OCI-LY3 (cell line): ENCODE measurements around the gene NAA10.
A peak's percentile ranks its signal among the peaks of the same experiment; 100 is the strongest.

Experiments used
- H2AFZ ChIP-seq: fragments of 200-600, 300-600 bp; shearing (Covaris generic); 2 replicates; pipeline ENCODE4 v1.6.0; 2014; ENCODE audit warnings: antibody characterized with exemption, low read depth, low read length
- H3K27ac ChIP-seq: fragments of 200-600, 300-600 bp; sonication (generic); 2 replicates; pipeline ENCODE4 v1.5.1; 2014; ENCODE audit warnings: mild to moderate bottlenecking, low read length, moderate library complexity, mixed read lengths
- H3K27me3 ChIP-seq: fragments of 200-600, 300-600 bp; sonication (generic); 2 replicates; pipeline ENCODE4 v1.6.1; 2014; ENCODE audit warnings: low read depth, low read length, mixed read lengths
- H3K36me3 ChIP-seq: fragments of 200-600, 300-600 bp; sonication (generic); replicated peaks from 2 replicates; pipeline ENCODE3; 2014; ENCODE audit warnings: low read depth, low read length, mixed read lengths
- H3K4me1 ChIP-seq: fragments of 300-600, 200-600 bp; sonication (generic); 2 replicates; pipeline ENCODE4 v1.6.1; 2014; ENCODE audit warnings: low read length, mixed read lengths
- H3K4me2 ChIP-seq: fragments of 200-600, 300-600 bp; sonication (generic); 2 replicates; pipeline ENCODE4 v1.6.1; 2014; ENCODE audit warnings: low read length, mixed read lengths
- H3K4me3 ChIP-seq: fragments of 300-600, 200-600 bp; sonication (generic); 2 replicates; pipeline ENCODE4 v1.5.1; 2014; ENCODE audit warnings: antibody characterized with exemption, mild to moderate bottlenecking, low read length, moderate library complexity
- H3K79me2 ChIP-seq: fragments of 300-600, 200-600 bp; shearing (Covaris generic); 2 replicates; pipeline ENCODE4 v1.6.1; 2014; ENCODE audit warnings: mild to moderate bottlenecking, low read length, mixed read lengths
- H3K9ac ChIP-seq: fragments of 300-600, 200-600 bp; shearing (Covaris generic); 2 replicates; pipeline ENCODE4 v1.6.0; 2014; ENCODE audit warnings: mild to moderate bottlenecking, low read length, moderate library complexity
- H3K9me3 ChIP-seq: fragments of 200-600, 300-600 bp; shearing (Covaris generic); 2 replicates; pipeline ENCODE4 v1.6.1; 2014; ENCODE audit warnings: low read length, mixed read lengths; ENCODE audit not compliant: insufficient read depth
- H4K20me1 ChIP-seq: fragments of 200-600, 300-600 bp; sonication (generic); 2 replicates; pipeline ENCODE4 v1.6.1; 2016; ENCODE audit warnings: low read length, mixed read lengths; ENCODE audit not compliant: insufficient read depth
- EZH2phosphoT487 ChIP-seq: fragments of 200-600 bp; shearing (Covaris generic); IDR thresholded peaks from 2 replicates; pipeline ENCODE4 v1.6.1; 2018; ENCODE audit warnings: antibody characterized with exemption, mixed run types, low read depth
- TF ChIP-seq, protein P1 (sequence below): fragments of 200-600, 300-600 bp; sonication (generic); IDR thresholded peaks from 2 replicates; pipeline ENCODE4 v1.5.1; 2014; ENCODE audit warnings: antibody characterized with exemption, low read length, low read depth

NAA10 gene

DNA sequence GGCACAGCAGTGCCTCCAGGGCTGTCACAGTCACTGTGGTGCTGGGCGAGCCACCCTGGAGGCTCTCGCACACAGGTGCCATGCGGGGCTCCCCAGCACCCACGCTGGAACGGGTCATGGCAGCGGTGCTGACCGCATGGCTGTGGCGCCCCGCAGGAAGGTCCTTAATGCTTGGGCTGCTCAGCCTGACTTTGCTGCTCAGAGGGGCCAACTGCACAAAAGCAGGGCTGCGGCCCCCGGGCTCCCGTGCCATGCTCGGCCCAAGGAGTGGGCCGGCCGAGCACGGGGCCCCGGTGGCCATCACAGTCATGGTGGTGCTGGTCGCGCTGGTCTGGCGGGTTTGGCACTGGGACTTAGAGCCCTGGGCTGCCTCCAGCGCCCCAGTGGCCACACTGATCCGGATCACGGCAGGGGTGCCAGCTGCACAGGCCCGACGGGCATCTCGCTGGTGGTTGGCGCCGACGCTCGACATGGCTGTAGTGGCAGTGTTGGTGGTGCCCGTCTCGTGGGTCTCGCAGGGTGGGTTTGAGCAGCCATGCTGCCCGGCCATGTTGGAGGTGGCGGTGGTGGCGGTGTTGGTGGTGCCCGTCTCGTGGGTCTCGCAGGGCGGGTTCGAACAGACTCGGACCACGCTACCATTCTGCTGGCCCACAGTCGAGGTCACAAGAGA is 19.9 kb upstream of the NAA10 start:
- TF ChIP-seq EZH2phosphoT487, result no peak
- TF ChIP-seq, protein P1, sequence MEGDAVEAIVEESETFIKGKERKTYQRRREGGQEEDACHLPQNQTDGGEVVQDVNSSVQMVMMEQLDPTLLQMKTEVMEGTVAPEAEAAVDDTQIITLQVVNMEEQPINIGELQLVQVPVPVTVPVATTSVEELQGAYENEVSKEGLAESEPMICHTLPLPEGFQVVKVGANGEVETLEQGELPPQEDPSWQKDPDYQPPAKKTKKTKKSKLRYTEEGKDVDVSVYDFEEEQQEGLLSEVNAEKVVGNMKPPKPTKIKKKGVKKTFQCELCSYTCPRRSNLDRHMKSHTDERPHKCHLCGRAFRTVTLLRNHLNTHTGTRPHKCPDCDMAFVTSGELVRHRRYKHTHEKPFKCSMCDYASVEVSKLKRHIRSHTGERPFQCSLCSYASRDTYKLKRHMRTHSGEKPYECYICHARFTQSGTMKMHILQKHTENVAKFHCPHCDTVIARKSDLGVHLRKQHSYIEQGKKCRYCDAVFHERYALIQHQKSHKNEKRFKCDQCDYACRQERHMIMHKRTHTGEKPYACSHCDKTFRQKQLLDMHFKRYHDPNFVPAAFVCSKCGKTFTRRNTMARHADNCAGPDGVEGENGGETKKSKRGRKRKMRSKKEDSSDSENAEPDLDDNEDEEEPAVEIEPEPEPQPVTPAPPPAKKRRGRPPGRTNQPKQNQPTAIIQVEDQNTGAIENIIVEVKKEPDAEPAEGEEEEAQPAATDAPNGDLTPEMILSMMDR, result no peak
- Histone ChIP-seq H4K20me1 (no peaks in the 10 kb centered on the region), H3K27ac (no peak overlapping the region), H3K27me3 (no peaks in the 10 kb centered on the region), H3K79me2 (peaks cover 8% of the 10 kb centered on the region; the same call in 1 of the 2 replicates), H2AFZ (no peak overlapping the region), H3K4me1 (peaks cover 8% of the 10 kb centered on the region), H3K9me3 (no peaks in the 10 kb centered on the region), H3K36me3 (peaks cover 51% of the 10 kb centered on the region), H3K9ac (no peak overlapping the region), H3K4me3 (no peak overlapping the region), H3K4me2 (no peak overlapping the region)

DNA sequence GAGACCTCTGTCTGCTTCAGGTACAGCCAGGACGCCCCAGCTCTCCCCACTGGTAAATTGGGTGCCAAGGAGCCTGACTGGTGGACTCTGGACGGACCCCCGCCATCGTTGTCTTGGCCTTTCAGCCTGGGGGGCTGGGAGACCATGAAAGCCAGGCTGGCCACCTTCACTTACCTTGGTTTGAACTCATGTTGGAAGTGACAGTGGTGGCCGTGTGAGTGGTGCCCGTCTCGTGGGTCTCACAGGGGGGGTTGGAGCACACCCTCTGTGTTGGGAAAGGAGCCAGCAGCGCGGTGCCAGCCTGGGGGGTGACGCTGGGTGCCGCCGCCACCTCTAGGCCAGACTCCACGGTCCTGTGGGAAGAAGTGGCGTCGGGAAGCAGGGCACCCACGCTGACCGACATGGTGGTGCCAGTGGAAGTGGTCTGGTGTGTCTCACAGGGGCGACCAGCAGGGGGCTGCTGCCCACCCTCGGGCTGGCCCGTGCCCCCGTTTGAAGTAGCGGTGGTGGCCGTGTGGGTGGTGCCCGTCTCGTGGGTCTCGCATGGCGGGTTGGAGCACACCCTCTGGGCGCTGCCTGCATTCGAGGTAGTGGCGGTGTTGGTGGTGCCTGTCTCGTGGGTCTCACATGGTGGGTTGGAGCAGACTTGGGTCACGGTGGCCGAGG is 19.2 kb upstream of the NAA10 start:
- TF ChIP-seq EZH2phosphoT487, result no peak
- TF ChIP-seq, protein P1, result no peak
- H4K20me1 ChIP-seq, result no peaks in the 10 kb centered on the region
- no peak overlapping the region for H3K27ac ChIP-seq
- H3K9me3 ChIP-seq, result no peaks in the 10 kb centered on the region
- H3K79me2 ChIP-seq, result peaks cover 8% of the 10 kb centered on the region; the same call in 1 of the 2 replicates
- H3K4me2 ChIP-seq, result no peak overlapping the region
- H3K27me3 ChIP-seq, result no peaks in the 10 kb centered on the region
- no peak overlapping the region for H3K4me3 ChIP-seq
- no peak overlapping the region for H2AFZ ChIP-seq
- H3K36me3 ChIP-seq, result peaks cover 55% of the 10 kb centered on the region
- H3K4me1 ChIP-seq, result peaks cover 8% of the 10 kb centered on the region
- no peak overlapping the region for H3K9ac ChIP-seq

DNA sequence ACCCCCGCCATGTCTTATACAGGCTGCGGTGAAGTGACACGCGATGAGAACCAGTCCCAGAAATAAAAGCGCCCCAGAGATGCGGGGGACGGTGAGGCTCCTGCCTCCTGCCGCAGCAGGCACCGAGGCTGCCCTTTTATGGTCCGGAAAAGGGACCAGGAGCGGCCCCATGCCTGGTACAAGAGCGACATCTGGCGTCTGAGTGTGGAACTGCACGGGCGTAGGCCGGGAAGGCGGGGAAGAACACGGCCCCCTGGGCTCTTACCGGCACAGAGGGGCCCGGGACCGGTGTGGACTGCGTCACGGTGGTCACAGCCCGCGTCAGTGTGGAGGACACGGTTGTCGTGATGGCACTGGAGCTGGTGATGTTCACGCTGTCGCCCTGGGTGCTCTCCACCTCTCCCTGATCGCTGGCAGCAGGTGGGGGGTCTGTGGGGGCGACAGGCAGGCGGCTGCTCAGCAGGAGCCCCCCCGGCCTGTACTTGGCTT is 18.5 kb upstream of the NAA10 start:
- Histone ChIP-seq H3K79me2 (peaks cover 8% of the 10 kb centered on the region; the same call in 1 of the 2 replicates), H3K4me1 (peaks cover 8% of the 10 kb centered on the region), H3K4me2 (peak overlapping the region; percentile 49), H4K20me1 (no peaks in the 10 kb centered on the region), H2AFZ (no peak overlapping the region), H3K9ac (peak overlapping the region; percentile 60; the same call in 1 of the 2 replicates), H3K36me3 (peaks cover 55% of the 10 kb centered on the region), H3K4me3 (no peak overlapping the region), H3K27ac (peak overlapping the region; percentile 77), H3K9me3 (no peaks in the 10 kb centered on the region), H3K27me3 (no peaks in the 10 kb centered on the region)
- TF ChIP-seq, protein P1, result peak; percentile 83
- no peak for TF ChIP-seq EZH2phosphoT487

DNA sequence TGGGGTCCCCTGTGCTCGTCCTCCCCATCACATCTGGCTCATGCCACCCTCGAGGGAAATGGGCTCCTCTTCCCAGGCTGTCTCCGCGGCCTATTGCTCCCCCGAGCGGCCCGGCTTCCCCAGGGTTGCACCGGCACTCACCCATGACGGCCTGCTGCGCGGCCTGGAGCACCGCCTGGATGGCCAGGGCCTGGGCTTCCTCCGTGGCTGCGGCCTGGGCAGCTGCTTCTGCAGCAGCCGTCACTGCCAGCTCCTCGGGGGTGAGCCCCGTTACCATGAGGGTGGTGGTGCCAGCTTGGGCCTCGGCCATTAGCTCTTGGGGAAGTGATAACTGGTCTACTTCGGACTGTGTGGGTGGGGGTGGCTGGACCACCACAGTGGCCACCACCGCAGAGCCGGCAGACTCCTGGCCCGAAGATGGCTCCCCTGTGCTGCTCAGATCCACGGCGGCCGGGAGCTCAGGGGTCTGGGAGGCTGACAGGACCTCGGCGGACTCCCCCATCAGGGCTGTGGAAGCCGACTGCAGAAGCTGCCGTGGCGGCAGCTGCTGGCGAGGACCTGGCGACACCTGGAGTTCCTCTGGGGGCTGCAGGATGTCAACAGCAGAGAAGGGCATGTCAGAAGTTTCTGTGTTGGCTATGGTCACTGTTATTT is 17.7 kb upstream of the NAA10 start:
- H3K9ac ChIP-seq, result no peak overlapping the region; the same call in 1 of the 2 replicates
- no peak for TF ChIP-seq EZH2phosphoT487
- TF ChIP-seq, protein P1, result no peak
- peak overlapping the region; percentile 77 for H3K27ac ChIP-seq
- no peaks in the 10 kb centered on the region for H3K27me3 ChIP-seq
- peaks cover 8% of the 10 kb centered on the region for H3K4me1 ChIP-seq
- H3K4me2 ChIP-seq, result no peak overlapping the region
- H4K20me1 ChIP-seq, result no peaks in the 10 kb centered on the region
- peaks cover 55% of the 10 kb centered on the region for H3K36me3 ChIP-seq
- H2AFZ ChIP-seq, result no peak overlapping the region
- no peaks in the 10 kb centered on the region for H3K9me3 ChIP-seq
- H3K79me2 ChIP-seq, result peaks cover 8% of the 10 kb centered on the region; the same call in 1 of the 2 replicates
- no peak overlapping the region for H3K4me3 ChIP-seq
